Measurements from ENCODE around the gene PDE6B.

DNA sequence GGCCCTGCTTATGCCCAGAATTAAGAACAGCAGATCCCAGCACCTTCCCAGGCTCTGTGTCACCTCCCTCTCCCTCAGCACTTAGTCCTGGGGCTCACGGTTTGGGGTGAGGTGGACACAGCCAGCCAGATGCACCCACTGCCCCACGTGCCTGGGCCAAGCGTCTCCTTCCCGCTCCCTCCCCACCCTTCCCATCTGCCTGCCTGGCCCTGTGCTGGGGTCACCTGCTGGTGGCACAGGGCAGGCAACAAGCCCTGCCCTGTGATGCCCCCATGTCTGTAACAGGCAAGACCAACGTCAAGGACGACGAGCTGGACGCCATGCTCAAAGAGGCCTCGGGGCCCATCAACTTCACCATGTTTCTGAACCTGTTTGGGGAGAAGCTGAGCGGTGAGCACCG is 54.3 kb downstream of the PDE6B start:
- TF ChIP-seq EZH2 (IDR thresholded peaks at IDR 0.05; ENCODE audit: borderline replicate concordance, low read length), result no peak
- TF ChIP-seq, protein P1, sequence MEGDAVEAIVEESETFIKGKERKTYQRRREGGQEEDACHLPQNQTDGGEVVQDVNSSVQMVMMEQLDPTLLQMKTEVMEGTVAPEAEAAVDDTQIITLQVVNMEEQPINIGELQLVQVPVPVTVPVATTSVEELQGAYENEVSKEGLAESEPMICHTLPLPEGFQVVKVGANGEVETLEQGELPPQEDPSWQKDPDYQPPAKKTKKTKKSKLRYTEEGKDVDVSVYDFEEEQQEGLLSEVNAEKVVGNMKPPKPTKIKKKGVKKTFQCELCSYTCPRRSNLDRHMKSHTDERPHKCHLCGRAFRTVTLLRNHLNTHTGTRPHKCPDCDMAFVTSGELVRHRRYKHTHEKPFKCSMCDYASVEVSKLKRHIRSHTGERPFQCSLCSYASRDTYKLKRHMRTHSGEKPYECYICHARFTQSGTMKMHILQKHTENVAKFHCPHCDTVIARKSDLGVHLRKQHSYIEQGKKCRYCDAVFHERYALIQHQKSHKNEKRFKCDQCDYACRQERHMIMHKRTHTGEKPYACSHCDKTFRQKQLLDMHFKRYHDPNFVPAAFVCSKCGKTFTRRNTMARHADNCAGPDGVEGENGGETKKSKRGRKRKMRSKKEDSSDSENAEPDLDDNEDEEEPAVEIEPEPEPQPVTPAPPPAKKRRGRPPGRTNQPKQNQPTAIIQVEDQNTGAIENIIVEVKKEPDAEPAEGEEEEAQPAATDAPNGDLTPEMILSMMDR (conservative IDR thresholded peaks at IDR 0.05 in 1 of 2, IDR thresholded peaks at IDR 0.05 in 1 of 2; ENCODE audit: extremely low read depth in 1 of 2, insufficient read depth in 1 of 2, low read depth in 1 of 2, low read length in 2 of 2), result no peak
